Stimulated activated CD4-positive, alpha-beta T cell treated with anti-CD3 and anti-CD28 coated beads, Interleukin-1b, Interleukin-23, amount 100 ng/mL, for 24 hours (primary cell): Measurements from ENCODE around the gene ARHGEF37.
"Not testable (repeated sequence)": the region's sequence is repeated elsewhere in the genome, so short reads cannot be mapped to it uniquely, and the experiment has no call there.

Source experiments
- DNase-seq, 4 experiments: peaks; one replicate each; pipeline ENCODE4 v3.0.0-alpha.2; 2020; ENCODE audit warnings: low read depth in 4 of 4, low spot score in 1 of 4

ARHGEF37 gene

GRCh38 chr5:149563466-149563865, 17.8 kb upstream of the ARHGEF37 start:
- no peak for DNase-seq

- not testable (repeated sequence) for DNase-seq
Measured at GRCh38 chr5:149564542-149565140, 16.7 kb upstream of the ARHGEF37 start.

- no peak for DNase-seq
Measured at GRCh38 chr5:149567226-149567625, 14.1 kb upstream of the ARHGEF37 start.

GRCh38 chr5:149572170-149572569, 9.1 kb upstream of the ARHGEF37 start:
- no peak for DNase-seq

- no peak for DNase-seq
Measured at GRCh38 chr5:149572576-149573231, 8.6 kb upstream of the ARHGEF37 start.

GRCh38 chr5:149575131-149575530, 6.2 kb upstream of the ARHGEF37 start:
- DNase-seq: no peak

GRCh38 chr5:149576021-149576420, 5.3 kb upstream of the ARHGEF37 start:
- no peak for DNase-seq

GRCh38 chr5:149578896-149579295, 2.4 kb upstream of the ARHGEF37 start:
- no peak for DNase-seq

GRCh38 chr5:149580808-149581191, 498 bp upstream of the ARHGEF37 start:
- no peak for DNase-seq

GRCh38 chr5:149581931-149582768, 852 bp downstream of the ARHGEF37 start:
- DNase-seq: no peak

- DNase-seq: no peak
Measured at GRCh38 chr5:149583394-149583793, 2.1 kb downstream of the ARHGEF37 start.

- no peak for DNase-seq
Measured at GRCh38 chr5:149584121-149584520, 2.8 kb downstream of the ARHGEF37 start.

GRCh38 chr5:149585910-149586309, 4.6 kb downstream of the ARHGEF37 start:
- DNase-seq: no peak

GRCh38 chr5:149586708-149587318, 5.5 kb downstream of the ARHGEF37 start:
- no peak for DNase-seq

- DNase-seq: no peak
Measured at GRCh38 chr5:149588936-149589335, 7.6 kb downstream of the ARHGEF37 start.

- no peak for DNase-seq
Measured at GRCh38 chr5:149593370-149593769, 12.1 kb downstream of the ARHGEF37 start.

- DNase-seq: no peak
Measured at GRCh38 chr5:149594206-149594895, 13.1 kb downstream of the ARHGEF37 start.

GRCh38 chr5:149595105-149595504, 13.8 kb downstream of the ARHGEF37 start:
- not testable (repeated sequence) for DNase-seq

- no peak for DNase-seq
Measured at GRCh38 chr5:149596712-149597111, 15.4 kb downstream of the ARHGEF37 start.

- DNase-seq: no peak
Measured at GRCh38 chr5:149597618-149598017, 16.3 kb downstream of the ARHGEF37 start.

GRCh38 chr5:149598234-149598633, 16.9 kb downstream of the ARHGEF37 start:
- not testable (repeated sequence) for DNase-seq
